PC-9 (cell line): Measurements from ENCODE around the gene SLC25A47.

Experiments
- CTCF ChIP-seq: fragments of 200-600 bp; sonication (generic); conservative IDR thresholded peaks from 2 replicates; pipeline ENCODE4 v1.6.1; 2017; ENCODE audit warnings: mixed run types, antibody characterized with exemption, mild to moderate bottlenecking, moderate library complexity
- EZH2 ChIP-seq: fragments of 200-600 bp; sonication (generic); IDR thresholded peaks from 2 replicates; pipeline ENCODE4 v1.8.0; 2017; ENCODE audit warnings: antibody characterized with exemption, low read depth

- TF ChIP-seq CTCF (no peak), EZH2 (no peak)
Measured at GRCh38 chr14:100279133-100279532, 44.0 kb upstream of the SLC25A47 start.
